B cell (primary cell): ENCODE measurements around the gene SSX4B. TPM values are rescaled to one million over a fixed set of nuclear protein-coding genes. Genes with fewer than 3 reads are reported as not detected.
"Not testable (repeated sequence)": the region's sequence is repeated elsewhere in the genome, so short reads cannot be mapped to it uniquely, and the experiment has no call there.

Experiments
- ATAC-seq: fragments of 200-7000 bp; cut with Tn5 transposase; one replicate; pipeline ENCODE4 v1.10.0; 2021; ENCODE audit warnings: low read depth, mild to moderate bottlenecking, moderate number of reproducible peaks, moderate library complexity
- CTCF ChIA-PET: fragments of 350-600 bp; sonication (Branson Sonifier 250); formaldehyde crosslinking; loops from one replicate; lab custom pipeline; 2021; ENCODE audit warnings: antibody characterized with exemption, inconsistent platforms; lab: Charles Lee
- POLR2A ChIA-PET: fragments of 350-600 bp; sonication (Branson Sonifier 250); formaldehyde crosslinking; loops from one replicate; lab custom pipeline; 2021; ENCODE audit warnings: antibody characterized with exemption; lab: Charles Lee
- DNase-seq: peaks from one replicate; pipeline ENCODE4 v3.0.0; 2013
- H2AFZ ChIP-seq: 2 replicates; pipeline ENCODE4 v1.6.1; 2012; ENCODE audit warnings: mild to moderate bottlenecking, low read depth, low read length; ENCODE audit not compliant: insufficient read depth, poor library complexity, severe bottlenecking
- H3K27ac ChIP-seq, 2 donors: 1 replicate in 1 of 2; 2 replicates in 1 of 2; pipeline ENCODE4 v1.5.1; 2012 to 2013; ENCODE audit warnings: low read length in 2 of 2, mild to moderate bottlenecking in 2 of 2, moderate library complexity in 1 of 2
- H3K27me3 ChIP-seq, 4 experiments: fragments of 200-600 bp in 1 of 4; sonication (generic) in 1 of 4; replicated peaks in 1 of 4; 1 replicate in 2 of 4; 2 replicates in 2 of 4; pipeline versions ENCODE4 v1.6.1 to v1.7.0; 2013 to 2016; ENCODE audit warnings: low read length in 3 of 4, mild to moderate bottlenecking in 2 of 4, mixed read lengths in 1 of 4, moderate library complexity in 1 of 4; ENCODE audit not compliant: insufficient read depth in 4 of 4, control insufficient read depth in 3 of 4; ENCODE audit errors: control extremely low read depth in 1 of 4
- H3K36me3 ChIP-seq, 2 experiments: replicated peaks in 1 of 2; 1 replicate in 1 of 2; 2 replicates in 1 of 2; pipeline versions ENCODE4 v1.6.1 to v1.7.1; 2013; ENCODE audit warnings: low read length in 1 of 2; ENCODE audit not compliant: insufficient read depth in 2 of 2, control insufficient read depth in 1 of 2; ENCODE audit errors: control extremely low read depth in 1 of 2, extremely low read depth in 1 of 2
- H3K4me1 ChIP-seq, 2 donors: fragments of 200-600 bp in 1 of 2; sonication (generic) in 1 of 2; 1 replicate in 1 of 2; 2 replicates in 1 of 2; pipeline versions ENCODE4 v1.5.1 to v1.6.1; 2013 to 2017; ENCODE audit warnings: low read length in 2 of 2; ENCODE audit not compliant: control insufficient read depth in 2 of 2, insufficient read depth in 2 of 2
- H3K4me2 ChIP-seq: replicated peaks from 2 replicates; pipeline ENCODE3; 2012; ENCODE audit warnings: mild to moderate bottlenecking, low read depth, low read length; ENCODE audit not compliant: poor library complexity, severe bottlenecking
- H3K4me3 ChIP-seq, 5 experiments: fragments of 200-600 bp in 1 of 5; sonication (generic) in 1 of 5; 1 replicate in 3 of 5; 2 replicates in 2 of 5; pipeline versions ENCODE4 v1.5.1 to v1.7.0; 2011 to 2016; ENCODE audit warnings: low read length in 4 of 5, mild to moderate bottlenecking in 4 of 5, low read depth in 2 of 5, control low read depth in 1 of 5, moderate library complexity in 1 of 5; ENCODE audit not compliant: insufficient read depth in 1 of 5; ENCODE audit errors: control extremely low read depth in 1 of 5, extremely low read depth in 1 of 5
- H3K79me2 ChIP-seq: fragments of 200-600 bp; sonication (generic); one replicate; pipeline ENCODE4 v1.6.0; 2016; ENCODE audit warnings: low read length; ENCODE audit not compliant: control insufficient read depth, insufficient read depth
- H3K9ac ChIP-seq: fragments of 200-600 bp; sonication (generic); 2 replicates; pipeline ENCODE4 v1.6.1; 2017; ENCODE audit warnings: mild to moderate bottlenecking, low read length, moderate library complexity
- H3K9me3 ChIP-seq, 3 donors: one replicate each; pipeline versions ENCODE4 v1.6.1 to v1.7.1; 2013; ENCODE audit warnings: low read length in 2 of 3; ENCODE audit not compliant: control insufficient read depth in 2 of 3, insufficient read depth in 1 of 3; ENCODE audit errors: control extremely low read depth in 1 of 3
- H4K20me1 ChIP-seq: 2 replicates; pipeline ENCODE4 v1.6.0; 2012; ENCODE audit warnings: mild to moderate bottlenecking, low read length; ENCODE audit not compliant: insufficient read depth, control insufficient read depth, poor library complexity, severe bottlenecking
- H3K27ac Mint-ChIP-seq: one replicate; pipeline ENCODE4 v1.8.0; 2021; ENCODE audit warnings: mixed read lengths
- H3K27me3 Mint-ChIP-seq: one replicate; pipeline ENCODE4 v1.8.0; 2021; ENCODE audit warnings: mixed read lengths
- H3K4me1 Mint-ChIP-seq: one replicate; pipeline ENCODE4 v1.8.0; 2021; ENCODE audit warnings: mixed read lengths
- H3K4me3 Mint-ChIP-seq: one replicate; pipeline ENCODE4 v1.8.0; 2021; ENCODE audit warnings: mixed read lengths
- H3K9me3 Mint-ChIP-seq: one replicate; pipeline ENCODE4 v1.8.0; 2022; ENCODE audit warnings: mixed read lengths; ENCODE audit not compliant: insufficient read depth
- EZH2 ChIP-seq: IDR thresholded peaks from 2 replicates; pipeline ENCODE4 v1.6.1; 2012; ENCODE audit warnings: borderline replicate concordance, low read depth, mild to moderate bottlenecking, moderate library complexity, low read length; ENCODE audit not compliant: insufficient read depth, poor library complexity, severe bottlenecking
- WGBS: methylation state at CpG from one replicate; pipeline ENCODE4 v1.1.5; 2013; ENCODE audit warnings: missing lambda C conversion rate; ENCODE audit not compliant: insufficient coverage; 5-methylcytosine and 5-hydroxymethylcytosine counted together
- intact Hi-C: fragments of 100-400 bp; cut with micrococcal nuclease; formaldehyde crosslinking; loops from one replicate; pipeline ENCODE4 v1.10.0; 2022
- polyA plus RNA-seq: library from polyadenylated mRNA; depleted of rRNA; stranded (reverse); fragments of >200 nt; gene quantifications from 2 replicates; pipeline ENCODE4 v1.2.3, GENCODE V29; 2012
- small RNA-seq: library from RNA; depleted of rRNA; stranded (forward); fragments of <200 nt; gene quantifications from one replicate; pipeline ENCODE3, GENCODE V24; 2012; ENCODE audit warnings: low replicate concordance, low read depth; ENCODE audit not compliant: insufficient read length
- total RNA-seq, 2 donors: library from RNA; stranded (reverse); fragments of 120-200 nt in 1 of 2; gene quantifications; 1 replicate in 1 of 2; 2 replicates in 1 of 2; pipeline versions ENCODE4 v1.2.3 to v1.2.4, GENCODE V29; 2013 to 2022
- TF ChIP-seq, protein P1 (sequence below): fragments of 200-600 bp; IDR thresholded peaks from one replicate; pipeline ENCODE4 v1.8.0; 2022; ENCODE audit warnings: antibody characterized with exemption, mild to moderate bottlenecking

The SSX4B gene
- total and polyA plus RNA-seq, 2 donors (not counting 1 experiment from before 2014, with no cell fraction given) = not detected

GRCh38 chrX:48357681-48358080 lies 54.1 kb downstream of the SSX4B start:
- no peak for TF ChIP-seq EZH2
- TF ChIP-seq, protein P1, sequence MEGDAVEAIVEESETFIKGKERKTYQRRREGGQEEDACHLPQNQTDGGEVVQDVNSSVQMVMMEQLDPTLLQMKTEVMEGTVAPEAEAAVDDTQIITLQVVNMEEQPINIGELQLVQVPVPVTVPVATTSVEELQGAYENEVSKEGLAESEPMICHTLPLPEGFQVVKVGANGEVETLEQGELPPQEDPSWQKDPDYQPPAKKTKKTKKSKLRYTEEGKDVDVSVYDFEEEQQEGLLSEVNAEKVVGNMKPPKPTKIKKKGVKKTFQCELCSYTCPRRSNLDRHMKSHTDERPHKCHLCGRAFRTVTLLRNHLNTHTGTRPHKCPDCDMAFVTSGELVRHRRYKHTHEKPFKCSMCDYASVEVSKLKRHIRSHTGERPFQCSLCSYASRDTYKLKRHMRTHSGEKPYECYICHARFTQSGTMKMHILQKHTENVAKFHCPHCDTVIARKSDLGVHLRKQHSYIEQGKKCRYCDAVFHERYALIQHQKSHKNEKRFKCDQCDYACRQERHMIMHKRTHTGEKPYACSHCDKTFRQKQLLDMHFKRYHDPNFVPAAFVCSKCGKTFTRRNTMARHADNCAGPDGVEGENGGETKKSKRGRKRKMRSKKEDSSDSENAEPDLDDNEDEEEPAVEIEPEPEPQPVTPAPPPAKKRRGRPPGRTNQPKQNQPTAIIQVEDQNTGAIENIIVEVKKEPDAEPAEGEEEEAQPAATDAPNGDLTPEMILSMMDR = no peak
- H3K9me3 ChIP-seq = no peaks in the 10 kb centered on the region
- ATAC-seq = no peak
- intact Hi-C loops = no loop called here
- WGBS = 93% methylated on average over 2 of the region's 8 CpGs
- no peaks in the 10 kb centered on the region for H3K4me1 Mint-ChIP-seq
- H3K27ac Mint-ChIP-seq = no peak overlapping the region
- no peak overlapping the region for H3K4me2 ChIP-seq
- ChIA-PET POLR2A (no interaction called here), CTCF (no interaction called here)
- no peak overlapping the region for H3K9ac ChIP-seq
- no peaks in the 10 kb centered on the region for H3K36me3 ChIP-seq
- no peak for DNase-seq
- H3K4me1 ChIP-seq = no peaks in the 10 kb centered on the region
- H3K4me3 ChIP-seq = no peak overlapping the region
- no peaks in the 10 kb centered on the region for H3K27me3 ChIP-seq
- H2AFZ ChIP-seq = no peak overlapping the region
- H3K27ac ChIP-seq = no peak overlapping the region
- H3K79me2 ChIP-seq = no peaks in the 10 kb centered on the region
- no peaks in the 10 kb centered on the region for H4K20me1 ChIP-seq
- no peaks in the 10 kb centered on the region for H3K27me3 Mint-ChIP-seq
- no peak overlapping the region for H3K4me3 Mint-ChIP-seq
- no peaks in the 10 kb centered on the region for H3K9me3 Mint-ChIP-seq

- H3K27ac ChIP-seq, H3K9me3 ChIP-seq, CTCF ChIA-PET, ATAC-seq, H3K4me3 ChIP-seq, H4K20me1 ChIP-seq, H3K27me3 Mint-ChIP-seq, H3K36me3 ChIP-seq, POLR2A ChIA-PET, H3K27me3 ChIP-seq, H3K4me1 ChIP-seq, H3K9ac ChIP-seq, H3K9me3 Mint-ChIP-seq, H3K79me2 ChIP-seq, intact Hi-C loops, H3K4me2 ChIP-seq, H3K27ac Mint-ChIP-seq, DNase-seq, H2AFZ ChIP-seq, H3K4me1 Mint-ChIP-seq, H3K4me3 Mint-ChIP-seq: not testable (repeated sequence)
- WGBS = 98% methylated on average over 8 of the region's 19 CpGs
Observed at GRCh38 chrX:48356315-48357094, 55.3 kb downstream of the SSX4B start, which contains the start of gene SSX3. Gene SSX3 (minus strand): TSS chrX:48356703. CDS start chrX:48355249, 1,454 bp downstream.

Small RNA genes lying within 50 kb of the gene (small RNA-seq; reads per million reads assigned to genes)
- not detected for gene AL606490.4
- not detected for gene AL606490.7

Other genes starting within 250 kb of the SSX4B start
- not detected in 2 replicates for gene SSX5, start 215.2 kb downstream of the SSX4B start, total RNA-seq
- not detected in 2 replicates for gene SSX5, start 215.2 kb downstream of the SSX4B start, polyA plus RNA-seq
- not detected in 2 replicates for gene SSX1, start 156.6 kb downstream of the SSX4B start, total RNA-seq
- gene SSX1, start 156.6 kb downstream of the SSX4B start, polyA plus RNA-seq = not detected in 2 replicates
- gene SSX3, start 55.3 kb downstream of the SSX4B start, total RNA-seq = not detected in 2 replicates
- not detected in 2 replicates for gene SSX3, start 55.3 kb downstream of the SSX4B start, polyA plus RNA-seq
- not detected in 2 replicates for gene SSX4, start 28.4 kb downstream of the SSX4B start, total RNA-seq
- not detected in 2 replicates for gene SSX4, start 28.4 kb downstream of the SSX4B start, polyA plus RNA-seq
- 14.8 and 15.1 TPM in 2 replicates for gene SLC38A5, start 58.3 kb upstream of the SSX4B start, total RNA-seq
- 21.6 and 23.2 TPM in 2 replicates for gene SLC38A5, start 58.3 kb upstream of the SSX4B start, polyA plus RNA-seq
- 36.6 and 37.7 TPM in 2 replicates for gene FTSJ1, start 64.2 kb upstream of the SSX4B start, total RNA-seq
- gene FTSJ1, start 64.2 kb upstream of the SSX4B start, polyA plus RNA-seq = 55.8 and 64.4 TPM in 2 replicates
- 12.8 and 13.0 TPM in 2 replicates for gene PORCN, start 97.0 kb upstream of the SSX4B start, total RNA-seq
- gene PORCN, start 97.0 kb upstream of the SSX4B start, polyA plus RNA-seq = 18.5 and 19.6 TPM in 2 replicates
- 27.9 and 33.4 TPM in 2 replicates for gene EBP, start 109.8 kb upstream of the SSX4B start, total RNA-seq
- 60.8 and 68.9 TPM in 2 replicates for gene EBP, start 109.8 kb upstream of the SSX4B start, polyA plus RNA-seq
- 24.6 and 25.2 TPM in 2 replicates for gene TBC1D25, start 127.8 kb upstream of the SSX4B start, total RNA-seq
- 31.5 and 51.6 TPM in 2 replicates for gene TBC1D25, start 127.8 kb upstream of the SSX4B start, polyA plus RNA-seq
- gene RBM3, start 162.5 kb upstream of the SSX4B start, total RNA-seq = 190 and 200 TPM in 2 replicates
- 291 and 682 TPM in 2 replicates for gene RBM3, start 162.5 kb upstream of the SSX4B start, polyA plus RNA-seq
- 85.1 and 94.6 TPM in 2 replicates for gene WDR13, start 185.5 kb upstream of the SSX4B start, total RNA-seq
- gene WDR13, start 185.5 kb upstream of the SSX4B start, polyA plus RNA-seq = 257 and 273 TPM in 2 replicates